OCI-LY1 (cell line): Measurements from ENCODE around the gene SLC2A1.

Source experiments
- H2AFZ ChIP-seq: fragments of 200-600 bp; sonication (generic), shearing (Covaris generic); 2 replicates; pipeline ENCODE4 v1.6.0; 2014; ENCODE audit warnings: antibody characterized with exemption, mild to moderate bottlenecking, low read length
- H3F3A ChIP-seq: fragments of 200-600 bp; sonication (generic), shearing (Covaris generic); 2 replicates; pipeline ENCODE4 v1.6.0; 2014; ENCODE audit warnings: mild to moderate bottlenecking, antibody characterized with exemption, low read length, moderate library complexity; ENCODE audit not compliant: insufficient read depth
- H3K27ac ChIP-seq: fragments of 200-600 bp; sonication (generic); 2 replicates; pipeline ENCODE4 v1.5.1; 2014; ENCODE audit warnings: low read length, mixed run types, mild to moderate bottlenecking, low read depth; ENCODE audit not compliant: poor library complexity, severe bottlenecking
- H3K27me3 ChIP-seq: fragments of 200-600 bp; sonication (generic); 2 replicates; pipeline ENCODE4 v1.6.0; 2014; ENCODE audit warnings: antibody characterized with exemption, mild to moderate bottlenecking, low read length, moderate library complexity; ENCODE audit not compliant: insufficient read depth
- H3K36me3 ChIP-seq: fragments of 200-600 bp; sonication (generic); 2 replicates; pipeline ENCODE4 v1.6.1; 2014; ENCODE audit warnings: mild to moderate bottlenecking, antibody characterized with exemption, low read length, moderate library complexity, mixed read lengths; ENCODE audit not compliant: insufficient read depth
- H3K4me1 ChIP-seq: fragments of 200-600 bp; sonication (generic); 2 replicates; pipeline ENCODE4 v1.5.1; 2014; ENCODE audit warnings: mild to moderate bottlenecking, low read length, moderate library complexity; ENCODE audit not compliant: insufficient read depth, severe bottlenecking
- H3K4me2 ChIP-seq: fragments of 200-600 bp; sonication (generic), shearing (Covaris generic); 2 replicates; pipeline ENCODE4 v1.6.1; 2014; ENCODE audit warnings: low read length
- H3K4me3 ChIP-seq: fragments of 200-600 bp; sonication (generic); 2 replicates; pipeline ENCODE4 v1.5.1; 2014; ENCODE audit warnings: low read length, low read depth, mild to moderate bottlenecking, mixed read lengths; ENCODE audit not compliant: poor library complexity, severe bottlenecking
- H3K79me2 ChIP-seq: fragments of 200-600 bp; shearing (Covaris generic); 2 replicates; pipeline ENCODE4 v1.6.1; 2016; ENCODE audit warnings: mixed run types, low read length, mixed read lengths; ENCODE audit not compliant: insufficient read depth
- H3K9ac ChIP-seq: fragments of 200-600 bp; sonication (generic), shearing (Covaris generic); 2 replicates; pipeline ENCODE4 v1.6.1; 2014; ENCODE audit warnings: mild to moderate bottlenecking, low read length, mixed read lengths
- H3K9me2 ChIP-seq: fragments of 200-600 bp; sonication (generic), shearing (Covaris generic); 2 replicates; pipeline ENCODE4 v1.6.1; 2014; ENCODE audit warnings: low read depth, mild to moderate bottlenecking, low read length, mixed read lengths
- H3K9me3 ChIP-seq: fragments of 200-600 bp; shearing (Covaris generic); 2 replicates; pipeline ENCODE4 v1.6.1; 2014; ENCODE audit warnings: low read length, mixed read lengths
- H4K20me1 ChIP-seq: fragments of 200-600 bp; sonication (generic), shearing (Covaris generic); 2 replicates; pipeline ENCODE4 v1.6.0; 2016; ENCODE audit warnings: mild to moderate bottlenecking, low read length; ENCODE audit not compliant: insufficient read depth
- EZH2 ChIP-seq: fragments of 200-600 bp; sonication (generic), shearing (Covaris generic); IDR thresholded peaks from 2 replicates; pipeline ENCODE4 v1.8.0; 2017; ENCODE audit warnings: borderline replicate concordance, mixed run types, mild to moderate bottlenecking, antibody characterized with exemption, low read length, moderate library complexity, mixed read lengths
- TF ChIP-seq, protein P1 (sequence below): fragments of 200-600 bp; sonication (generic), shearing (Covaris generic); IDR thresholded peaks from 2 replicates; pipeline ENCODE4 v1.5.1; 2017; ENCODE audit warnings: mild to moderate bottlenecking, antibody characterized with exemption, low read length, moderate library complexity, mixed read lengths

SLC2A1 gene

DNA sequence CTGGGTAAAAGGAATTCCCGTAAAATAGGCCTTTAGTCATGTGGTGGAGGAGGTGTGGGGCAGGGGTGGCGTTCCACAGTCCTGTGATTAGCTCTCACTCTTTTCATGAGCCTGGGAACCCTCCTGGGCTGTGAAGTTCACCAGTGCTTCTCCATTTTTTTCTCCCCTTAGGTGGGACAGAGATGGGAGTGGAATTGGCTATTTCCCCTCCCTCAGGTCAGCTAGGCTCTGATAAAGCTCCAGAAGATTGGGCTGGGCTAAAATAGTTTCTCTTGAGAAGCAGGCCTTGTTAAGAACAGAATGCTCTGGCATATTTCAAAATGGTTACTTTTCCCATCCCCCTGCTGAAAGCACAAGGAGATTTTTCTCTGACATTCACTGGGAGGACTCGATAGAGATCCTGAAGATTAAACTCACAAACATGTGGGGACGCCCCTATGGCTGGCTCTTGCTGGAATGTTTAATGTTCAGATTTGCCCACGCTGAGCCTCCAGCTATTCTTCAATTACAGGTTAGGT, 33.4 kb upstream of the SLC2A1 start:
- no peak overlapping the region for H3K9ac ChIP-seq
- no peaks in the 10 kb centered on the region for H3K79me2 ChIP-seq
- no peaks in the 10 kb centered on the region for H3K9me3 ChIP-seq
- H3F3A ChIP-seq, result no peaks in the 10 kb centered on the region
- H3K4me3 ChIP-seq, result no peak overlapping the region
- H3K4me2 ChIP-seq, result no peak overlapping the region
- no peak for TF ChIP-seq EZH2
- TF ChIP-seq, protein P1, sequence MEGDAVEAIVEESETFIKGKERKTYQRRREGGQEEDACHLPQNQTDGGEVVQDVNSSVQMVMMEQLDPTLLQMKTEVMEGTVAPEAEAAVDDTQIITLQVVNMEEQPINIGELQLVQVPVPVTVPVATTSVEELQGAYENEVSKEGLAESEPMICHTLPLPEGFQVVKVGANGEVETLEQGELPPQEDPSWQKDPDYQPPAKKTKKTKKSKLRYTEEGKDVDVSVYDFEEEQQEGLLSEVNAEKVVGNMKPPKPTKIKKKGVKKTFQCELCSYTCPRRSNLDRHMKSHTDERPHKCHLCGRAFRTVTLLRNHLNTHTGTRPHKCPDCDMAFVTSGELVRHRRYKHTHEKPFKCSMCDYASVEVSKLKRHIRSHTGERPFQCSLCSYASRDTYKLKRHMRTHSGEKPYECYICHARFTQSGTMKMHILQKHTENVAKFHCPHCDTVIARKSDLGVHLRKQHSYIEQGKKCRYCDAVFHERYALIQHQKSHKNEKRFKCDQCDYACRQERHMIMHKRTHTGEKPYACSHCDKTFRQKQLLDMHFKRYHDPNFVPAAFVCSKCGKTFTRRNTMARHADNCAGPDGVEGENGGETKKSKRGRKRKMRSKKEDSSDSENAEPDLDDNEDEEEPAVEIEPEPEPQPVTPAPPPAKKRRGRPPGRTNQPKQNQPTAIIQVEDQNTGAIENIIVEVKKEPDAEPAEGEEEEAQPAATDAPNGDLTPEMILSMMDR, result no peak
- no peak overlapping the region for H3K27ac ChIP-seq
- no peaks in the 10 kb centered on the region for H4K20me1 ChIP-seq
- no peak overlapping the region for H2AFZ ChIP-seq
- no peaks in the 10 kb centered on the region for H3K27me3 ChIP-seq
- no peaks in the 10 kb centered on the region for H3K36me3 ChIP-seq
- no peaks in the 10 kb centered on the region for H3K4me1 ChIP-seq
- H3K9me2 ChIP-seq, result no peaks in the 10 kb centered on the region

GRCh38 chr1:42990757-42991346, 32.2 kb upstream of the SLC2A1 start:
- H3K9ac ChIP-seq, result no peak overlapping the region
- TF ChIP-seq, protein P1, result no peak
- TF ChIP-seq EZH2, result no peak
- no peaks in the 10 kb centered on the region for H3F3A ChIP-seq
- no peak overlapping the region for H3K4me3 ChIP-seq
- no peaks in the 10 kb centered on the region for H3K9me3 ChIP-seq
- H3K27ac ChIP-seq, result no peak overlapping the region
- H3K36me3 ChIP-seq, result no peaks in the 10 kb centered on the region
- no peaks in the 10 kb centered on the region for H3K79me2 ChIP-seq
- H2AFZ ChIP-seq, result no peak overlapping the region
- H4K20me1 ChIP-seq, result no peaks in the 10 kb centered on the region
- H3K4me1 ChIP-seq, result no peaks in the 10 kb centered on the region
- no peaks in the 10 kb centered on the region for H3K9me2 ChIP-seq
- H3K4me2 ChIP-seq, result no peak overlapping the region
- no peaks in the 10 kb centered on the region for H3K27me3 ChIP-seq

- Histone ChIP-seq H3K4me3 (no peak overlapping the region), H3K27ac (no peak overlapping the region)
- TF ChIP-seq, protein P1, result no peak
- no peak for TF ChIP-seq EZH2
These were observed 25.0 kb upstream of the SLC2A1 start for GRCh38 chr1:42983693-42984092.

More at GRCh38 chr1:42983693-42984092, 25.0 kb upstream of the SLC2A1 start:
- Histone ChIP-seq H4K20me1 (no peaks in the 10 kb centered on the region), H3K4me1 (peaks cover 7% of the 10 kb centered on the region), H3K27me3 (no peaks in the 10 kb centered on the region), H3K4me2 (no peak overlapping the region), H3K36me3 (no peaks in the 10 kb centered on the region), H3K9me2 (no peaks in the 10 kb centered on the region), H3F3A (no peaks in the 10 kb centered on the region), H3K79me2 (no peaks in the 10 kb centered on the region), H2AFZ (no peak overlapping the region), H3K9ac (no peak overlapping the region), H3K9me3 (no peaks in the 10 kb centered on the region)
